ENCODE measurements around the gene ALLC. TPM values are rescaled to one million over a fixed set of nuclear protein-coding genes. Genes with fewer than 3 reads are reported as not detected.

Gene ALLC
- total RNA-seq, 1 donor from 2014 or later = 0.81 TPM

GRCh38 chr2:3639653-3640052 is 18.3 kb upstream of the ALLC start:
- no peak for DNase-seq (ENCODE audit: low spot score)

- DNase-seq (ENCODE audit: low spot score) = no peak
Observed at GRCh38 chr2:3641181-3641580, 16.8 kb upstream of the ALLC start.

DNA sequence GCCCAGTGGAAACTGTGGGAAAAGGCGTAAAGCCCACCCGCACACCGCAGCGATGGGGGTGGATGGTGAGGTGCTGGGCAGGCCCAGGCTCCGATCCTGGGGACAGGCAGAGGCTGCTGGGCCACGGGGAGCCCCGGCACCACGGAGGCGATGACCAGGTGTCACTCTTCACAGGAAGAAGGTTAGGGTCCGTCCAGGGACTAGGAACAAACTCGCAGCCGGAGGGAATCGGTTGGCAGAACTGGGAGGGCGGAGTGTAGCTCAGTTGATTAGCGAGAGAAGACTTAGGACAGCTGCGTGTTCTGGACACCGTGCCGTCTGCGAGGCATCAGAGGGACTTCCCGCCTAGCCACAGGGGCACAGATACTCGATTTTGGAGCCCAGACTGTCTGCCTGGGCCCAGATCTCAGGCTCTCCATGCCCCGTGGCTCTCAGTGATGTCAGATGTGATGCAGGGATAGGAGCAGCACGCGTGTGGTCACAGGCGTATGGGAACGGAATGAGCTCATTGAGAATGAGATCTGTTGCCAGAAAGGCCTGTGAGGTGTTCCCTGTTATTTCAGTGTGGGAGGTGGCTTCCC is 16.1 kb upstream of the ALLC start:
- no peak for DNase-seq (ENCODE audit: low spot score)

DNA sequence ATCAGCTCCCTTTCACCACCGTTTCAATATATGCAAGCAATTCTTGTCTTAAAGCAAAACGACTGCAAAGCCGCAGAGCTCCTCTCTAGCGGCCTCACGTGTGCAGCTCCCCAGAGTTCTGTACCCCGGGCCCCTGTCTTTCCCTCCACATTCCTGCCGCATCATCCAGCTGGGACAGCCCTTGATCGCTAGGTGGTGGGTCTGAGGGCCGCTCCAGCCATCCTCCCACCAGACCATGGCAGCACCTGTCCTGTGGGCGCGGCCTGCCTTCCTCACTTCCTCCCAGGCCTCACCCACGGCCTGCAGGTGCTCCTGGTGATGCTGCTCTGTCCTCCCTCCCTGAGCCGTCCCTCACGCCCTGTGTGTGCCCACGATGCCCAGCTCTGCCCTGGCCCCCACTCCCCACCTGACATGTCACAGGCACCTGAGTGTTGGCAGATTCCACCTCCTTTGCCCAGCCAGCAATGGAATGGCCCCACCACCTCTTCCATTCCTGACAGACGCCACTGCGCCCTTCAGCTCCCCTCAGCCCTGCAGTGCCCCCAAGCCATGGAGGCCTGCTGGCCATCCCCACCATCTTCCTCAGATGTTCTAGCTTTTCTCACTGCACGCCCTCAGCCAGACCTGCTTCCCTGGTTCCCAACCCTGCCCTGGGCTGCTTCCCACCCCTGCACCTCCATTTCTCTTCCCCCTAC is 15.3 kb upstream of the ALLC start:
- DNase-seq (ENCODE audit: low spot score) = no peak

DNA sequence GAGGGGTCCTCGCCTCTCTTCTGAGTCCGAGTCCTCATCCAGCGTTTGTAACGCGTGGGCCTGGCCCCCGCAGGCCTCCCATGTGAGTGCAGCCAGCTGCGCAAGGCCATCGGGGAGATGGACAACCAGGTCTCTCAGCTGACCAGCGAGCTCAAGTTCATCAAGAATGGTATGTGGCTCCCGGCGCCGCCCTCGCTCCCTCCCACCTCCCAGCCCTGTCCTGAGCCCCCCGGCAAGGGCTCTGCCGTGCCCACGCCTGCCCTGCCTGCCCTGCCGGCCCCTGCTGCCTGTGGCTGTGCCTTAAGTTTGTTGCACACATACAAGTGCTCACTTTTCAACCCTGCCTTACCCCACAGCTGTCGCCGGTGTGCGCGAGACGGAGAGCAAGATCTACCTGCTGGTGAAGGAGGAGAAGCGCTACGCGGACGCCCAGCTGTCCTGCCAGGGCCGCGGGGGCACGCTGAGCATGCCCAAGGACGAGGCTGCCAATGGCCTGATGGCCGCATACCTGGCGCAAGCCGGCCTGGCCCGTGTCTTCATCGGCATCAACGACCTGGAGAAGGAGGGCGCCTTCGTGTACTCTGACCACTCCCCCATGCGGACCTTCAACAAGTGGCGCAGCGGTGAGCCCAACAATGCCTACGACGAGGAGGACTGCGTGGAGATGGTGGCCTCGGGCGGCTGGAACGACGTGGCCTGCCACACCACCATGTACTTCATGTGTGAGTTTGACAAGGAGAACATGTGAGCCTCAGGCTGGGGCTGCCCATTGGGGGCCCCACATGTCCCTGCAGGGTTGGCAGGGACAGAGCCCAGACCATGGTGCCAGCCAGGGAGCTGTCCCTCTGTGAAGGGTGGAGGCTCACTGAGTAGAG is 14.4 kb upstream of the ALLC start:
- no peak for DNase-seq (ENCODE audit: low spot score)

DNA sequence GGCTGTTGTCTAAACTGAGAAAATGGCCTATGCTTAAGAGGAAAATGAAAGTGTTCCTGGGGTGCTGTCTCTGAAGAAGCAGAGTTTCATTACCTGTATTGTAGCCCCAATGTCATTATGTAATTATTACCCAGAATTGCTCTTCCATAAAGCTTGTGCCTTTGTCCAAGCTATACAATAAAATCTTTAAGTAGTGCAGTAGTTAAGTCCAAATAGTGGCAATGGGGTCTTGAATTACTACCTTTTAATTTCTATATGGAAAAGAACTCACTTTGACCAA is 13.8 kb upstream of the ALLC start:
- DNase-seq (ENCODE audit: low spot score) = no peak

DNA sequence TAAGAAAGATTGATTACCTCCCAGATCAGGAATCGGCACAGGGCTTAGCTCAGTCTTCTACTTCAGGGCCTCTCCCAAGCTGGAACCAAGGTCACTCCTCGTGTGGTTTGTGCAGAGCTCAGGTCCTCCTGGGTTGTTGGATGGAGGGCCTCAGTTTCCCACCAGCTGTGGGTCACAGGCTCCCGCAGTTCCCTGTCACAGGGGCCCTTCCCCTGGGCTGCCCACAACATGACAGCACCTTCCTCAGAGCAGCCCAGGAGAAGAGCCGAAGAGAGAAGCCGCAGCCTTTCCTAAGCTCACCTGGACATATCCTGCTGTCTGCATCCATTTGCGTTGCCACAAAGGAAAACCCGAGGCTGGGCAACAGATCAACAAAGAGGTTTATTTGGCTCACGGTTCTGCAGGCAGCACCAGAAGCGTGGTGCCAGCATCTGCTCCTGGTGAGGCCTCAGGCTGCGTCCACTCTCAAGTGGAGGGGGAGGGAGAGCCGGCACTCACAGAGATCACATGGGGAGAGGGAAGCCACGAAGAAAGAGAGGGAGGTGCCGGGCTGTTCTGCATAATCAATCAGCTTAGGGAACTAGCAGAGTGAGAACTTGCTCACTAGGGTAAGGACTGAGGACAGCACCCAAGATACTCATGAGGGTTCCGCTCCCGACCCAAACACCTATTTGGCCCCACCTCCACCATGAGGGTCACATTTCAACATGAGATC is 13.0 kb upstream of the ALLC start:
- no peak for DNase-seq (ENCODE audit: low spot score)

- DNase-seq (ENCODE audit: low spot score) = no peak
Observed at GRCh38 chr2:3645745-3646389, 12.1 kb upstream of the ALLC start.

- no peak for DNase-seq (ENCODE audit: low spot score)
Observed at GRCh38 chr2:3646446-3646845, 11.6 kb upstream of the ALLC start.

GRCh38 chr2:3647246-3647645 is 10.8 kb upstream of the ALLC start:
- DNase-seq (ENCODE audit: low spot score) = no peak

GRCh38 chr2:3647831-3648651 is 10.0 kb upstream of the ALLC start:
- DNase-seq (ENCODE audit: low spot score) = no peak

GRCh38 chr2:3648652-3649177 is 9.3 kb upstream of the ALLC start:
- DNase-seq (ENCODE audit: low spot score) = no peak

GRCh38 chr2:3649581-3649980 is 8.4 kb upstream of the ALLC start:
- DNase-seq (ENCODE audit: low spot score) = peak; percentile 22

GRCh38 chr2:3650140-3650920 is 7.7 kb upstream of the ALLC start:
- no peak for DNase-seq (ENCODE audit: low spot score)

DNA sequence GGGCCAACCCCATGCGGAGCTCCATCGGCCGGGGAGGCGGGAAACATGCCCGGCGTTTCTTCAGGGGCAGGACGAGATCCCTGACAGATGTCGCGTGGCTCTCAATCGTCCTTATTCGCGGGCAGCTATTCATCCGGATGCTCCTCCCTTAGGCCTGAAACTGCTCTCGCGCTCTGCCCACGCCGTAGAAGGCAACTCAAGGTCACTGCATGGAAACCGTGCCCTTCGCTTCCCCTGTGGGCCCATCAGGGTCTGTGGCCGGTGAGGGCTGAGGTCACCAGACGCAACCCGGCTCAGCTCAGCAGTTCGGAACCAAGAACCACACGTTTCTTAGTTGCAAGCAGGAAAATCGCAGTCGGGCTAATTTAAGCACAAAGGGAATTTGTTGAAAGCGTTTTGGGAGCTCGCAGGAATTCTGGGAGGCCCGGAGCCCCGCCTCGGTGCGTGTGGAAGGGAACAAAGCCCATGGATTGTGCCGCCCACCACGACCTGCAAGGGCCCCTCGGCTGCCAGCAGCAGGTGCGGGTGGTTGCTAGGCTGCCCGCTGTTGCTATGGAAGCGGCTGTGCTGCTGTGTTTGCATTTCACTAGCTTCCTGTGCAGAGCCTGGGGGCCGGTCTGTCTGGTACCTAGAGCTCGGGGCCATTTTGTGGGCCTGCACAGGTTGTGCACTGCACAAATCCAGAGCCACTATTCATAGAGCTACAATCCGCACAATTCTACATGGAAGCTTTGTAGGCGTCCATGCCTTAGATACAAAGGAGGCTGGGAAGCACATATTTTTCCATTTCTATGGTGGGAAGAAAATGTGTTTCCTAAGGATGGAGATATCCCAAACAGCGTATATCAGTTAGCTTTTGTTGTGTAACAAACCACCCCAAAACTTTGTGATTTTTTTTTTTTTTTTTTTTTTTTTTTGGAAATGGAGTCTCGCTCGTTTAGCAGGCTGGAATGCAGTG is 6.0 kb upstream of the ALLC start:
- DNase-seq (ENCODE audit: low spot score) = peak; percentile 48

DNA sequence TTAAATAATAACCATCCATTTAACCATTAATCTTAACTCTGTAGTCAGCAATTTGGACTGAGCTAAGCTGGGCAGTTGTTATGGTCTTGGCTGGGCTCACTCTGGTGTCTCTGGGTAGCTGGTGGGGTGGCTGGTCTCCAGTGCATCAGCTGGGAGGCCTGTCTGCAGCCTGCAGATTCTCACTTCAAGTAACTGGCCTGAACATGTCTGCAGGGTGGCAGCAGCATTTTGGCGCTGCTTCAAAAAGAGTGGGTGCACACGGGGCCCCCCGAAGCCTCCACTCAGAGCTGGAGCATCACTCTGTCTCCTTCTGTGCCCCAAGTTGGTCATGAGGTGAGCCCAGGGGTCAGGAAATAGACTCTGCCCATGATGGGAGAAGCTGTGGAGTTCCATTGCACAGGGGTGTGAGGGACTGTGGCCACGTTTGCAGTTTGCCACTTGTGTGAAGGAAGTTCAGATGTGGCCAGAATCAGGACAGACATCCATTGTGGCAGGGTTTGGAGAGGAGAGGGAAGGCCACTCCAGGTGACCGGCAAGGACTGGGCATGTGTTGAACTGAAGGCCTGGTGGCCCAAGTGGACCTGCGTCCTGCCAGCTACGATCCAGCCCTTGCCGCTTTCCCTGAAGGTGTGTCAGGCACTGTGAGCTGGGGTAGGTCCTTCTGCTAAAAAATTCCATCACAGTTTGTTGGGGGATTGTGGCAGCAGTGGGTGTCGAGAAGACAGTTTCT is 4.9 kb upstream of the ALLC start:
- DNase-seq (ENCODE audit: low spot score) = no peak

DNA sequence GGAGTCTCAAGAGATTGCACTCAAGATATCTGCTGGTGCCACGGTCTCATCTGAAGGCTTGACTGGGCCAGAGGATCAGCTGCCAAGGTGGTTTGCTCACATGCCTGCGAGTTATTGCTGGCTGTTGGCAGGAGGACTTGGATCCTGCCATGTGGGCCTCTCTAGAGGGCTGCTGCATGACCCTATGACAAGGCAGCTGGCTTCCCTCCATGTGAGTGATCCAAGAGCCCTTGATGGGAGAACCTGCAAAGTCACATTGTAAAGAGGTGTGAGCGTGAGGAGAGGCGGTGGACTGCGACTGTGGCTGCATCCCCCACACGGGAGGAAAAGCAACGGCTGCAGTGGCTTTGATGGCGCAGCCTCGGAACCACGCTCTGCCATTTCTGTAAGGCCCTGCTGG is 4.0 kb upstream of the ALLC start:
- no peak for DNase-seq (ENCODE audit: low spot score)

All from mucosa of gallbladder (tissue), 1 donor.